ENCODE data around the gene TMEM63C.

DNA sequence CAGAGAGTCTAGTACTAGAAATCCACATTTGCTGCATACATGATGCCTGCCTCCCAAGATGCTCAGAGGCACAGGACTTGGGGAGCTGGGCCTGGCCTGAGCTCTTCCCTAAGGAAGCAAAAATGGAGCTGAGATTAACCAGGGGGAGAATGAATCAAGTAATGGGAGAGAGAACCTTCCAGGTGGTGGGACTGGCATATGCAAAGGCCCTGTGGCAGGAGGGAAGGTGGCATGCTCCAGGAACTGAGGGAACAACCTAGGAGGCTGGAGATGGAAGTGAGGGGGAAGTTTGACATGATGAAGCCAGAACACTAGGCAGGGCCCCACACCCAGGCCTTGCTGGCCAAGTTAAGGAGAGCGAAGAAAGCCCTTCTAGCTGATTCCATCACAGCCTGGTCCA is 23.3 kb downstream of the TMEM63C start:
- TF ChIP-seq CTCF (IDR thresholded peaks at IDR 0.05; ENCODE audit: poor library complexity) = no peak
- TF ChIP-seq EZH2 (IDR thresholded peaks at IDR 0.05; ENCODE audit: borderline replicate concordance) = no peak
- TF ChIP-seq EZH2phosphoT487 (IDR thresholded peaks at IDR 0.05; ENCODE audit: low read depth, severe bottlenecking, unreplicated experiment) = no peak

Measured in hepatocyte (in vitro differentiated cells).